Panc1 (cell line): ENCODE data around the gene LMO1.

Experiments
- POLR2AphosphoS5 ChIP-seq: IDR thresholded peaks from 2 replicates; pipeline ENCODE4 v1.6.1; 2012; ENCODE audit warnings: mild to moderate bottlenecking, low read depth, low read length, moderate library complexity
- SIN3A ChIP-seq: IDR thresholded peaks from 2 replicates; pipeline ENCODE4 v1.6.1; 2012; ENCODE audit warnings: low read depth, mild to moderate bottlenecking, low read length, moderate library complexity, borderline replicate concordance; ENCODE audit not compliant: insufficient read depth
- TCF7L2 ChIP-seq: IDR thresholded peaks from 2 replicates; pipeline ENCODE4 v1.6.1; 2011; ENCODE audit warnings: mild to moderate bottlenecking, low read depth, low read length, inconsistent platforms
- TF ChIP-seq, protein P1 (sequence below): fragments of 450-650 bp; IDR thresholded peaks from 2 replicates; pipeline ENCODE4 v1.5.1; 2017; ENCODE audit warnings: mild to moderate bottlenecking
- TF ChIP-seq, protein P2 (sequence below), 2 experiments: IDR thresholded peaks; 2 replicates each; pipeline ENCODE4 v1.6.1; 2011 to 2012; ENCODE audit warnings: low read depth in 2 of 2, control low read depth in 1 of 2, low read length in 1 of 2, mild to moderate bottlenecking in 1 of 2, moderate library complexity in 1 of 2; ENCODE audit not compliant: insufficient read depth in 1 of 2

DNA sequence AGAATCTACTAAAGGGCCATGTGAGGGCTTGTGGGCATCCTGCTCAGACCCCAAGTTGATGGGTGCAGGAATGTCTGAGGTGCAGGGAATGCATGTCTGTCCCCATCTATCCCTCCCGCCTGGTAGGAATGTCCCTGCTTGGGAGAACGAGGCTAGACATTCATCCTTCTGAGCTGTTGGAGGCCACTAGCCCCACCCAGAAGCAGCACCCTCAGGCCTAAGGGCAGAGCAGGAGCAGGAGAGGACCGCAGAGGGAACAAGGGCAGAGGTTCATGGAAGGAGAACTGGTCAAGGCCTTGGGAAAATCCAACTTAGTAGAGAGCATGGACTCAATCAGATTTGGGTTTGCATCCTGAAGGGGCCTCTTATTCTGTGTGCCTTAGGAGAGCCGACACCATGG is 22.1 kb upstream of the LMO1 start:
- TF ChIP-seq, protein P1, sequence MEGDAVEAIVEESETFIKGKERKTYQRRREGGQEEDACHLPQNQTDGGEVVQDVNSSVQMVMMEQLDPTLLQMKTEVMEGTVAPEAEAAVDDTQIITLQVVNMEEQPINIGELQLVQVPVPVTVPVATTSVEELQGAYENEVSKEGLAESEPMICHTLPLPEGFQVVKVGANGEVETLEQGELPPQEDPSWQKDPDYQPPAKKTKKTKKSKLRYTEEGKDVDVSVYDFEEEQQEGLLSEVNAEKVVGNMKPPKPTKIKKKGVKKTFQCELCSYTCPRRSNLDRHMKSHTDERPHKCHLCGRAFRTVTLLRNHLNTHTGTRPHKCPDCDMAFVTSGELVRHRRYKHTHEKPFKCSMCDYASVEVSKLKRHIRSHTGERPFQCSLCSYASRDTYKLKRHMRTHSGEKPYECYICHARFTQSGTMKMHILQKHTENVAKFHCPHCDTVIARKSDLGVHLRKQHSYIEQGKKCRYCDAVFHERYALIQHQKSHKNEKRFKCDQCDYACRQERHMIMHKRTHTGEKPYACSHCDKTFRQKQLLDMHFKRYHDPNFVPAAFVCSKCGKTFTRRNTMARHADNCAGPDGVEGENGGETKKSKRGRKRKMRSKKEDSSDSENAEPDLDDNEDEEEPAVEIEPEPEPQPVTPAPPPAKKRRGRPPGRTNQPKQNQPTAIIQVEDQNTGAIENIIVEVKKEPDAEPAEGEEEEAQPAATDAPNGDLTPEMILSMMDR = no peak
- TF ChIP-seq SIN3A (no peak), POLR2AphosphoS5 (no peak), TCF7L2 (no peak)
- TF ChIP-seq, protein P2, sequence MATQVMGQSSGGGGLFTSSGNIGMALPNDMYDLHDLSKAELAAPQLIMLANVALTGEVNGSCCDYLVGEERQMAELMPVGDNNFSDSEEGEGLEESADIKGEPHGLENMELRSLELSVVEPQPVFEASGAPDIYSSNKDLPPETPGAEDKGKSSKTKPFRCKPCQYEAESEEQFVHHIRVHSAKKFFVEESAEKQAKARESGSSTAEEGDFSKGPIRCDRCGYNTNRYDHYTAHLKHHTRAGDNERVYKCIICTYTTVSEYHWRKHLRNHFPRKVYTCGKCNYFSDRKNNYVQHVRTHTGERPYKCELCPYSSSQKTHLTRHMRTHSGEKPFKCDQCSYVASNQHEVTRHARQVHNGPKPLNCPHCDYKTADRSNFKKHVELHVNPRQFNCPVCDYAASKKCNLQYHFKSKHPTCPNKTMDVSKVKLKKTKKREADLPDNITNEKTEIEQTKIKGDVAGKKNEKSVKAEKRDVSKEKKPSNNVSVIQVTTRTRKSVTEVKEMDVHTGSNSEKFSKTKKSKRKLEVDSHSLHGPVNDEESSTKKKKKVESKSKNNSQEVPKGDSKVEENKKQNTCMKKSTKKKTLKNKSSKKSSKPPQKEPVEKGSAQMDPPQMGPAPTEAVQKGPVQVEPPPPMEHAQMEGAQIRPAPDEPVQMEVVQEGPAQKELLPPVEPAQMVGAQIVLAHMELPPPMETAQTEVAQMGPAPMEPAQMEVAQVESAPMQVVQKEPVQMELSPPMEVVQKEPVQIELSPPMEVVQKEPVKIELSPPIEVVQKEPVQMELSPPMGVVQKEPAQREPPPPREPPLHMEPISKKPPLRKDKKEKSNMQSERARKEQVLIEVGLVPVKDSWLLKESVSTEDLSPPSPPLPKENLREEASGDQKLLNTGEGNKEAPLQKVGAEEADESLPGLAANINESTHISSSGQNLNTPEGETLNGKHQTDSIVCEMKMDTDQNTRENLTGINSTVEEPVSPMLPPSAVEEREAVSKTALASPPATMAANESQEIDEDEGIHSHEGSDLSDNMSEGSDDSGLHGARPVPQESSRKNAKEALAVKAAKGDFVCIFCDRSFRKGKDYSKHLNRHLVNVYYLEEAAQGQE (IDR thresholded peaks at IDR 0.05; ENCODE audit: insufficient read depth in 1 of 2, low read depth in 2 of 2, low read length in 1 of 2) = no peak
